ENCODE data around the gene CLEC4F. TPM values are rescaled to one million over a fixed set of nuclear protein-coding genes. Genes with fewer than 3 reads are reported as not detected.

CLEC4F gene
- total and polyA plus RNA-seq, 2 of the 13 experiments (the other 11 are each of a cell fraction or from before 2014, with no cell fraction given) = 0.12 to 0.13 TPM

DNA sequence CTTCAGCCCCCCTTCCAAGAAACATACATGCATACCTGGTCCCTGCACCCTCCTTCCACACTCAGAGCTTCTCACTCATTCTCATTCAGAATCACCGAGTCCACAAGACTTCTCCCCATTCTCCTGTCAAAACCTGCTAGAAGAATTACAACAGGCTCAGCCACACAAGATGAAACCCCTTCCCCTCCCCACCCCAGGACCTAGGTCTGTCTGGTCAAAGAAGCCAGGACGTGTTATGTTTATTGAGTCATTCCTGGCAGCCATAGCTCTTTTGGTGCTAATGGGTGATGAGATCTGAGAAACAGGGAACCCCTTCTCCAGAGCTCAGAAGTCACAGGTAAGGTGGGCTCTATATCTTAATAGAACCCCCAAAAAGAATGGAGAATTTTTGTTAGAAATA is 50.9 kb downstream of the CLEC4F start (continued):
- TF ChIP-seq, protein P1, sequence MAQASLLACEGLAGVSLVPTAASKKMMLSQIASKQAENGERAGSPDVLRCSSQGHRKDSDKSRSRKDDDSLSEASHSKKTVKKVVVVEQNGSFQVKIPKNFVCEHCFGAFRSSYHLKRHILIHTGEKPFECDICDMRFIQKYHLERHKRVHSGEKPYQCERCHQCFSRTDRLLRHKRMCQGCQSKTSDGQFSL (CRISPR knock-in tag; IDR thresholded peaks at IDR 0.05) = no peak
- TF ChIP-seq, protein P2, sequence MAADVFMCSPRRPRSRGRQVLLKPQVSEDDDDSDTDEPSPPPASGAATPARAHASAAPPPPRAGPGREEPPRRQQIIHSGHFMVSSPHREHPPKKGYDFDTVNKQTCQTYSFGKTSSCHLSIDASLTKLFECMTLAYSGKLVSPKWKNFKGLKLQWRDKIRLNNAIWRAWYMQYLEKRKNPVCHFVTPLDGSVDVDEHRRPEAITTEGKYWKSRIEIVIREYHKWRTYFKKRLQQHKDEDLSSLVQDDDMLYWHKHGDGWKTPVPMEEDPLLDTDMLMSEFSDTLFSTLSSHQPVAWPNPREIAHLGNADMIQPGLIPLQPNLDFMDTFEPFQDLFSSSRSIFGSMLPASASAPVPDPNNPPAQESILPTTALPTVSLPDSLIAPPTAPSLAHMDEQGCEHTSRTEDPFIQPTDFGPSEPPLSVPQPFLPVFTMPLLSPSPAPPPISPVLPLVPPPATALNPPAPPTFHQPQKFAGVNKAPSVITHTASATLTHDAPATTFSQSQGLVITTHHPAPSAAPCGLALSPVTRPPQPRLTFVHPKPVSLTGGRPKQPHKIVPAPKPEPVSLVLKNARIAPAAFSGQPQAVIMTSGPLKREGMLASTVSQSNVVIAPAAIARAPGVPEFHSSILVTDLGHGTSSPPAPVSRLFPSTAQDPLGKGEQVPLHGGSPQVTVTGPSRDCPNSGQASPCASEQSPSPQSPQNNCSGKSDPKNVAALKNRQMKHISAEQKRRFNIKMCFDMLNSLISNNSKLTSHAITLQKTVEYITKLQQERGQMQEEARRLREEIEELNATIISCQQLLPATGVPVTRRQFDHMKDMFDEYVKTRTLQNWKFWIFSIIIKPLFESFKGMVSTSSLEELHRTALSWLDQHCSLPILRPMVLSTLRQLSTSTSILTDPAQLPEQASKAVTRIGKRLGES (CRISPR knock-in tag; IDR thresholded peaks at IDR 0.05; ENCODE audit: borderline replicate concordance) = no peak
- no peak for TF ChIP-seq CHD2 (IDR thresholded peaks at IDR 0.05; ENCODE audit: low read depth, low read length)

DNA sequence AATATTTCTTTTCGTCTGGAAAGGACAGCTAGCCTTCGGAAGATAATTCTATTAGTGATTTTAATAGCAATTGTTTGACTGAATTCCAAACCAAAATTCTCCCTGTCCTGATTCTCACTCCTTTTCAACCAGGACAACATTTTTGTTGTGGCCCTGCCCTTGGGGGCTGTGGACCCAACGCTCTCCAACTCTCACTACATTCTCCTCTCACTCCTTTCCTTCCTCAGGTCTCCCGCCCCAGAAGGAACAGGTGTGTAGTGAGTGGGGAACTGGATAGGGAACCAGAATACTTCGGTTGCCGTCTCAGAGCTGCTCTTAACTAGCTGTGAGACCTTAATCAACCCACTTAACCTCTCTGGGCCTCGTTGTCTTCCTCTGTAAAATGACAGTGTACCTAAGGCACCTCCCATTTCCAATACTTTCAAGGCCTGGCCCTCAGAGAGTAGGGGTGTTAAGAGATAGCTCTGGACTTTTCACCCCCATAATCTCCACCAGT is 51.8 kb downstream of the CLEC4F start:
- H3K9me3 ChIP-seq (ENCODE audit: low read length) = no peaks in the 10 kb centered on the region
- POLR2A ChIA-PET = no interaction called here
- peaks cover 2 to 70% of the 10 kb centered on the region in 2 experiments for H3K27me3 ChIP-seq (ENCODE audit: control insufficient read depth in 1 of 2, insufficient read depth in 2 of 2, low read length in 2 of 2)
- FAIRE-seq (no peak), ATAC-seq (no peak), DNase-seq (ENCODE audit: low spot score) (no peak)
- in situ Hi-C loops (cut with HindIII; ENCODE audit: extremely low pct_ligation_motif_present, low pct_unique_long_range_greater_than_20kb) (no loop called here), intact Hi-C loops (cut with micrococcal nuclease; ENCODE audit: unreplicated experiment) (no loop called here)
- WGBS (ENCODE audit: low lambda C conversion rate) = 38% methylated on average over 7 of the region's 7 CpGs
- no peak overlapping the region for H3K4me2 ChIP-seq (ENCODE audit: low read depth, low read length)
- no peak overlapping the region for H2AFZ ChIP-seq (ENCODE audit: low read length)
- H3K4me1 ChIP-seq (ENCODE audit: insufficient read depth, low read length) = no peaks in the 10 kb centered on the region
- no peak overlapping the region for H3K9ac ChIP-seq (ENCODE audit: insufficient read depth, low read depth, low read length)
- TF ChIP-seq RBM22 (optimal IDR thresholded peaks at IDR 0.05; ENCODE audit: low read length) (no peak), ZNF230 (CRISPR knock-in tag; IDR thresholded peaks at IDR 0.05) (no peak), ZC3H4 (CRISPR knock-in tag; IDR thresholded peaks at IDR 0.05; ENCODE audit: borderline replicate concordance) (no peak), ZFP41 (CRISPR knock-in tag; IDR thresholded peaks at IDR 0.05; ENCODE audit: borderline replicate concordance) (no peak), TEAD3 (CRISPR knock-in tag; optimal IDR thresholded peaks at IDR 0.05; ENCODE audit: borderline replicate concordance) (no peak), ZSCAN9 (CRISPR knock-in tag; IDR thresholded peaks at IDR 0.05; ENCODE audit: borderline replicate concordance) (no peak), ZNF879 (CRISPR knock-in tag; IDR thresholded peaks at IDR 0.05) (no peak), ZNF354B (CRISPR knock-in tag; IDR thresholded peaks at IDR 0.05) (no peak)
- TF ChIP-seq, protein P3, sequence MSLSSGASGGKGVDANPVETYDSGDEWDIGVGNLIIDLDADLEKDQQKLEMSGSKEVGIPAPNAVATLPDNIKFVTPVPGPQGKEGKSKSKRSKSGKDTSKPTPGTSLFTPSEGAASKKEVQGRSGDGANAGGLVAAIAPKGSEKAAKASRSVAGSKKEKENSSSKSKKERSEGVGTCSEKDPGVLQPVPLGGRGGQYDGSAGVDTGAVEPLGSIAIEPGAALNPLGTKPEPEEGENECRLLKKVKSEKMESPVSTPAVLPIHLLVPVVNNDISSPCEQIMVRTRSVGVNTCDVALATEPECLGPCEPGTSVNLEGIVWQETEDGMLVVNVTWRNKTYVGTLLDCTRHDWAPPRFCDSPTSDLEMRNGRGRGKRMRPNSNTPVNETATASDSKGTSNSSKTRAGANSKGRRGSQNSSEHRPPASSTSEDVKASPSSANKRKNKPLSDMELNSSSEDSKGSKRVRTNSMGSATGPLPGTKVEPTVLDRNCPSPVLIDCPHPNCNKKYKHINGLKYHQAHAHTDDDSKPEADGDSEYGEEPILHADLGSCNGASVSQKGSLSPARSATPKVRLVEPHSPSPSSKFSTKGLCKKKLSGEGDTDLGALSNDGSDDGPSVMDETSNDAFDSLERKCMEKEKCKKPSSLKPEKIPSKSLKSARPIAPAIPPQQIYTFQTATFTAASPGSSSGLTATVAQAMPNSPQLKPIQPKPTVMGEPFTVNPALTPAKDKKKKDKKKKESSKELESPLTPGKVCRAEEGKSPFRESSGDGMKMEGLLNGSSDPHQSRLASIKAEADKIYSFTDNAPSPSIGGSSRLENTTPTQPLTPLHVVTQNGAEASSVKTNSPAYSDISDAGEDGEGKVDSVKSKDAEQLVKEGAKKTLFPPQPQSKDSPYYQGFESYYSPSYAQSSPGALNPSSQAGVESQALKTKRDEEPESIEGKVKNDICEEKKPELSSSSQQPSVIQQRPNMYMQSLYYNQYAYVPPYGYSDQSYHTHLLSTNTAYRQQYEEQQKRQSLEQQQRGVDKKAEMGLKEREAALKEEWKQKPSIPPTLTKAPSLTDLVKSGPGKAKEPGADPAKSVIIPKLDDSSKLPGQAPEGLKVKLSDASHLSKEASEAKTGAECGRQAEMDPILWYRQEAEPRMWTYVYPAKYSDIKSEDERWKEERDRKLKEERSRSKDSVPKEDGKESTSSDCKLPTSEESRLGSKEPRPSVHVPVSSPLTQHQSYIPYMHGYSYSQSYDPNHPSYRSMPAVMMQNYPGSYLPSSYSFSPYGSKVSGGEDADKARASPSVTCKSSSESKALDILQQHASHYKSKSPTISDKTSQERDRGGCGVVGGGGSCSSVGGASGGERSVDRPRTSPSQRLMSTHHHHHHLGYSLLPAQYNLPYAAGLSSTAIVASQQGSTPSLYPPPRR (CRISPR knock-in tag; IDR thresholded peaks at IDR 0.05; ENCODE audit: borderline replicate concordance) = no peak
- TF ChIP-seq, protein P4, sequence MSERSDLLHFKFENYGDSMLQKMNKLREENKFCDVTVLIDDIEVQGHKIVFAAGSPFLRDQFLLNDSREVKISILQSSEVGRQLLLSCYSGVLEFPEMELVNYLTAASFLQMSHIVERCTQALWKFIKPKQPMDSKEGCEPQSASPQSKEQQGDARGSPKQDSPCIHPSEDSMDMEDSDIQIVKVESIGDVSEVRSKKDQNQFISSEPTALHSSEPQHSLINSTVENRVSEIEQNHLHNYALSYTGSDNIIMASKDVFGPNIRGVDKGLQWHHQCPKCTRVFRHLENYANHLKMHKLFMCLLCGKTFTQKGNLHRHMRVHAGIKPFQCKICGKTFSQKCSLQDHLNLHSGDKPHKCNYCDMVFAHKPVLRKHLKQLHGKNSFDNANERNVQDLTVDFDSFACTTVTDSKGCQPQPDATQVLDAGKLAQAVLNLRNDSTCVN (CRISPR knock-in tag; IDR thresholded peaks at IDR 0.05; ENCODE audit: borderline replicate concordance) = no peak
- no peak overlapping the region for H3K4me3 ChIP-seq (replicated peaks in 1 of 3; ENCODE audit: insufficient read depth in 1 of 3, low read depth in 2 of 3, low read length in 3 of 3)
- no TSS peak for BruUV-seq (replicated peaks)
- H3K36me3 ChIP-seq (replicated peaks in 1 of 2; ENCODE audit: control insufficient read depth in 1 of 2, insufficient read depth in 2 of 2, low read length in 2 of 2) = no peaks in the 10 kb centered on the region
- no peaks in the 10 kb centered on the region for H4K20me1 ChIP-seq (ENCODE audit: insufficient read depth, low read length)
- no peak overlapping the region for H3K27ac ChIP-seq (ENCODE audit: extremely low read length, insufficient read depth, low read length)
- no peaks in the 10 kb centered on the region for H3K79me2 ChIP-seq (ENCODE audit: insufficient read depth, low read length)
- CTCF ChIA-PET (ENCODE audit: low intra/inter-chr PET ratio, low total read pairs) = no interaction called here

Data from HepG2 (cell line).